Activated T-helper 1 cell treated with Interleukin-2 at 50 U/mL for 16 hours (primary cell): ENCODE results near the gene CD44.

ENCODE experiments used
- DNase-seq: peaks from one replicate; pipeline ENCODE4 v3.0.0-alpha.2; 2020; ENCODE audit warnings: low read depth

CD44 gene

GRCh38 chr11:35262056-35262455, 123.1 kb downstream of the CD44 start:
- no peak for DNase-seq

DNA sequence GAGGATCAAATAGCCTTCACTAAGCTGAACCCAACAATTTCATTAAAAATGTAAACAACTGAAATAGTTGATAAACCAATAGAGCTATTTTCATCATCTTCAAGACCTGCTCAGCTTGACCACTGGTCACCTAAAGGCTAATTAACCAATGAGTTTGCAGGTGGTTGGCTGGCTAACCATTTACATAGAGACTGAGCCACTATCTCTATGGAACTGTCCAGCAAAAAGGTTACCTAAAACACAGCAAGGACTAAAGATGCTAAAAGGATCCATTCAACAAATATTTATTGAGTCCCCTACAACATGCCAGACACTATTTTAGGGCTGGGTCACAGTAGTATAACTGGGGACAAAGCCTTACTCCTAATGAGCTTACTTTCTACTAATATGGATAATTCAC, 123.8 kb downstream of the CD44 start:
- DNase-seq: no peak

DNA sequence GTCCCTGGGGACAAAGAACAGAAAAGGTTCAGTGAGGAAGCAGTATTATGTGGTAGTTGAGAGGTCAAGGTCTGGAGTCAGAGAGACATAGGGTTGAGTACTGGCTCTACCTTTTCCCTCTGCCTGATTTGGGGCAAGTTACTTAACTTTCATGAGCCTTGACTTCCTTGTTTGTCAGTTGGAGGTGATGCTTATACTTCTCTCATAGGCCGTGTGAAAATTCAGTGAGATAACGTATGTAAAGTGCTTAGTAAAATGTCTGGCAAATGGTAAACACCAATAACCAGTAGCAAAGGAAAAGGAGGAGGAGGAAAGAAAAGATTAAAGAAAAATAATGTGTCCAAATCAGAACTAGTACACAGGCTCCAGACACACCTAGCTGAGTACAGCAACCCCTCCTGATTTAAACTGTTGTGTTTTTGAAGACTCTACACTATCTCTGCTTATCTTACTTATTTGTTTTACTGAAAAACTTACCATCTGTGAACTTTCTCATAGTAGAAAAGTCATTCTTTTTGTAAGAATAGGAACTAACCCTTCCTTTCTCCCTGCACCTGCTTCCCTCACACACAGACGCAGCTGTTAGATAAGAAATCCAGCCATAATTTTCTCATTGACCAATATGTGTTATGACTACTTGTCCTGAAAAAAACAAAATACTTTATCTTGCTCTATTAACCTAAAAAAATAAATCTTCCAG, 126.9 kb downstream of the CD44 start:
- DNase-seq: no peak

DNA sequence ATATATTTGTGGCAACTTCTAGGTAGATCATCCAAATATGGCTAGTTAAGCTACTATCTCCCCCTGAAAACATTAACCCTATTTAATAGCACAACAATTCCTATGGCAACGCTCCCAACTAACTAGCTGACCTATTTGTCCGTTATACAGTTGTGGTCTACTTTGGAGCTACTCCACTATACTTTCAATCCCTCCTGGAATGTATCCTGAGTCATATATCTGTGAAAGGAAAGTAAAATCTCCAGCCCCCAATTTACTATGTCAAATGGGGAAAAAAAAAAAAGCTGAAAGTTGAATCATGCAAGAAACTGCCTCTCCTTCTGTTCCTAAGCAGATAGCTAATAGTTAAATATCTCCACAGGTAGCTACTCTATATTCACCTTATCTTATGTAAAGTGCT, 128.5 kb downstream of the CD44 start:
- DNase-seq: no peak

GRCh38 chr11:35270342-35270741, 131.4 kb downstream of the CD44 start:
- no peak for DNase-seq

- no peak for DNase-seq
These were observed 132.1 kb downstream of the CD44 start for GRCh38 chr11:35271031-35271430.

DNA sequence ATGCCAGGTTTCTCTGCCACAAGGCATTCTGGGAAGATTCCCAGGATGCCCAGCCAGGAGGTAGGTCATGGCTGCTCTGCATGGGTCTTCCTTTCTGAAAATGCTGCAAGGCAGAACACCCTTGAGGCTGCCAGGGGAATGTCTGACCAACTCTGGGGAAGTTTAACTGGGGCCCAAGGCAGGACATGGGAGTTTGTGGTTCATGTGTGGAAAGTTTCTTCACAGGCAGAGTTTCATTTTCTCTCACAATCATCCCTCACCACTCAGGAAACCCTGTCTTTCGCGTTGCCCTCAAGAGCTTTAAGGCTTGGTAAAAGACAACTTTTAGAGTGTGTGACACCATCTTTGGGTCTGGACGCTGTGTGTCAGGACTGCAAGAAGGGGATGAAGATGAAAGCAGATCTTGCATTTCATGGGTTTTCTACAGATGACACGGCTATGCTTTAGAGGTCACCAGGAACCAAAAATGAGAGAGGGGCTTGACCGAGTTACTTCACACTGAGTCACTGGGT, 133.5 kb downstream of the CD44 start:
- no peak for DNase-seq

DNA sequence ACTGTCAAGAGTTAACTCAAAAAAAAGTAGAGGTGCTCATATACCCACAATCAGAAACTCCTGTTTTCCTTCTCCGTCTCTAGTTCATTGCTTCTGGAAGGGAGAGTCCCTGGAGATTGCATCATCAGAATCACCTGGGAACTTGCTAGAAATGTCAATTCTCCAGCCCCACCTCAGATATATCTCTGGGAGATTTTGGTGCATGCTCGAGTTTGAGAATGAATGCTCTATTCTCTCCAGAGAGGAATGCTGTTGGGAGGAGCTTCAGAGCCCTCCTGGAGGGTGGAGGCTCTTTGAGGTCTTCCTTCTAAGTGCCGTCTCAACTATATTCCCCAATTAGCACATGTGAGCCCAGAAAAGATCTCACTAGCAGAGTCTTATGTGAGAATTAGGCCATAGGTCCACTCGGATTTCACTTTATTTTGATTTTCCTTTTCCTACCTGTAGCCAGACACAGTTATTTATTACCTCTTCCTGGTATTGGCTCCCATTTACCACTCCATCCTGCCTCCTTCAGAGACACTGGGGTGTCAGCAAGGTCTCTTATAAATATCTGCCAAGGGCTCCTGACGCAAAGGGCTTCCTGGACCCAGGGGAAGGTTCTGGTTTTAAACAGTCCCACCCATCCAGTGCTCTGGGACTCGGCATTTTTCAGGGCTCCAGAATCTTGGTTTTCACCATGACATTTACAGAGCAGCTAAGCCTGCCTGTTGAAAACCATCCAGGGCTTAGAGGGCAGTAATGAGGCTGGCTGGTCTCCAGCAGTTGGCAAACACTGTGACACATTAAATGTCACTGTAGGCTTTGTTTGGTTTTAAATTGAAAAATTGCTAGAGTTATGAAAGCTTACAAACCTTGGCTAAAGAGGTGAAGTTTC, 136.2 kb downstream of the CD44 start:
- DNase-seq: no peak

DNA sequence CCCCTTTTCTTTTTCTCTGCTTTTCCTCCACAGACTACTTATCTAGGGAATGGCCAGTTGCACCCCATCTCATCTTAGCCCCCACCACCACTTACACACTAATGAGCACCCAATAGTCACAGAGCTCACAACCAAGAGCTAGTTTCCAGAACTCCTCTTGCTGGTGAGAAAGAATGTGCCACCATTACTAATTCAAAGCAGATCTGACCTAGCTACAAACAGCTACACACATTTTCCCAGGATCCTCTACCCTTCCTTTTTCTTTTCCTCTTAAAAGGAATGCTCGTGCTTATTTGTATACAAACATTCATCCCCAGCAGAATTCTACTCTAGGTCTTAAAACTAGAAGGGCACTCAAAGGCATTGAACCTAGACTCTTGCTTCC, 136.8 kb downstream of the CD44 start:
- DNase-seq: no peak

DNA sequence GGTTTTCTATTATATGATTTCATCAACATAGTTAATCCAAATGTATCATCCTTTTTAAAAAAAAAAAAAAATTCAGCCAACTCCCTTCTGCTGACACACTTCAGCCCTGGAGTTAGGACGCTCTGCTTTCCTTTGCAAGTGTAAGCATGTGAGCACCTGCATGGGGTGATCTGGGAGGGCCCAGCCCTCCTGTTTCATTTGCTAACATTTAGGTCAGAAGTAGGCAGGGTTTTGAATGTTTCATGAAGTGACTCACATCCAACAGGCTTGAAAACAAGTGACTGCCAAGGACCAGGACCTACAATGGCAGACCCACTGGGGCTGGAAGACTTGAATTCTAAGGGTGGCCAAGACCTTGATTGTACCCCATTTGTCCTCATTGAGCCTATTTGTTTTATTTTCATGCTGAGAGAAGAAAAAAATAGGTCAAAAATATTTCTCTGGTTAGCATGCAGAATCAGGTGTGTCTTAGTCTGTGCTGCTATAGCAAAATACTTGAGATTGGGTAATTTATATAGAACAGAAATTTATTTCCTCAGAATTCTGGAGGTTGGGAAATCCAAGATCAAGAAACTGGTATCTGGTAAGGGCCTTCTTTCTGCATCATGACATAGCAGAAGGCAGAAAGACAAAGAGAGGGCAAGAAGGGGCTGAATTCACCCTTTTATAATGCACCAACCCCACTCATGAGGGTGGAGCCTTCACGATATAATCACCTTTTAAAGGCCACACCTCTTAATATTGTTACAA, 137.6 kb downstream of the CD44 start:
- no peak for DNase-seq

DNA sequence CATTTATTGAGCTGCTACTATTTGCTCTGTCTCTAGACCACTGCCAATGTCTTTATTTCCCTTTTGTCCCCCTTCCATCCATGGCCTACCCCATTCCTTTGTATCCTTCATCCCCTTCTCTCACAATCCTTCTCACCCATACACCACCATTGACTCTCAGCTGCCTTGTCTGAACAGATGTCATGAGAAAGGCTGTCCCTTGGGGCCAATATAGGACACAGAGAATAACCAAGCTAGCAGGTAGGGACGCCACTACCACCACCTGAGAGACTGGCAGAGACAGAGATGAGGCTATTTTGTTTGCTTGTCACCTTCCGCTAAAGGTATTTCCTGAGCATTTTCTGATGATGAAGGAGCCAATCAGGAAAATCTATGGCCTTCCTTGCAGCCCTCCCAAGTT, 138.9 kb downstream of the CD44 start:
- no peak for DNase-seq

DNA sequence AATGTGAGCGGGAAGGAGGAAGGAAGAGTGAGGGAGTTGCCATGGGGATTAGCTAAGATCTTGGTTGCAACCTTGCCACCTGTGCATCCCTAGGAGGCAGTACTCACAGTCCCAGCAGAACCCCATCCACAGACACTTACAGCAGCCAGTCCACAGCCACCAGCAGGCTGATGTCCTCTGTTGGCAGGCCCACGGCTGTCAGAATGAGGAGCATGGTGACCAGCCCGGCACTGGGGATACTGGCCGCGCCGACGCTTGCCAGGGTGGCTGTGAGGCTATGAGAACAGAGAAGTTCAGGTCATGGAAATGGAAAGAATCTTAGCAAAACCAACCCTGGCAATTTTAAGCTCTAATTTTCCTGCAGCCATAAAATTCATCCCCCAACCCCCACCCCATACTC, 141.8 kb downstream of the CD44 start:
- no peak for DNase-seq

DNA sequence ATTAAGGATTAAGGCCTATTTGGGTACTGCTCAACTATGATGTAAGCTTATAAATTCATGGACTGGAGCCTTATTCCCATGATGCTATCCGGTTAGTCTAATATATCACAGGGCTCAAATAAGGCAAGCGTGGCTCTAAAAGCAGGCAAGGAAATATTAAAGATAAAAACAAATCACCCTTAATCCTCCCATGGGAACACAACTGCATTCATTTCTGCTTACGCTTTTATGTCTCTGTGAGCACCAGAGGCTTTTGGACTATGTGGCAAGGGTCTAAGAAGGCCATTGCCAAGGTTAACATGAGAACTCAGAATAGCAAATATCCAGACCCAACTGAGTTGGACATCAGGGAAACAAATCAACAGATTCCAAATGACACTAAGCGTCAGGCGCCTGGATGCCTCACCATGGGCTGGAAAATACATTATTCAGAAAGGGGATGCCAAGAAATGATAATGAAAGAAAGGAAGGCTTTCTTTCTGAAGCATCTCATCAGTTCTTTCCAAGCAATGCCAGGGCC, 142.3 kb downstream of the CD44 start:
- no peak for DNase-seq
